ENCODE measurements around the gene CDKAL1.
A peak's percentile ranks its signal among the peaks of the same experiment; 100 is the strongest.

CDKAL1 gene

GRCh38 chr6:21005816-21006570 lies 471.7 kb downstream of the CDKAL1 start:
- Histone ChIP-seq H3K9me3 (no peaks in the 10 kb centered on the region), H3K27me3 (no peaks in the 10 kb centered on the region), H3K4me3 (ENCODE audit: low read depth, low read length) (peak overlapping the region; percentile 19; the same call in 1 of the 2 replicates), H3K36me3 (no peaks in the 10 kb centered on the region), H3K4me1 (peaks cover 16% of the 10 kb centered on the region)
- no peak for TF ChIP-seq CTCF (IDR thresholded peaks at IDR 0.05; ENCODE audit: low read depth, low read length)
- DNase-seq, result peak; percentile 45

- H3K9me3 ChIP-seq, result no peaks in the 10 kb centered on the region
- TF ChIP-seq CTCF (IDR thresholded peaks at IDR 0.05; ENCODE audit: low read depth, low read length), result peak; percentile 28; the same call in 1 of the 2 replicates
- H3K36me3 ChIP-seq, result no peaks in the 10 kb centered on the region
- DNase-seq, result no peak
- H3K27me3 ChIP-seq, result no peaks in the 10 kb centered on the region
- H3K4me1 ChIP-seq, result no peaks in the 10 kb centered on the region
- no peak overlapping the region for H3K4me3 ChIP-seq (ENCODE audit: low read depth, low read length)
These were observed 485.4 kb downstream of the CDKAL1 start for GRCh38 chr6:21019614-21020013.

GRCh38 chr6:21022343-21023107 lies 488.3 kb downstream of the CDKAL1 start:
- H3K36me3 ChIP-seq, result no peaks in the 10 kb centered on the region
- H3K4me3 ChIP-seq (ENCODE audit: low read depth, low read length), result no peak overlapping the region
- DNase-seq, result no peak
- no peaks in the 10 kb centered on the region; the same call in 1 of the 2 replicates for H3K4me1 ChIP-seq
- no peaks in the 10 kb centered on the region for H3K9me3 ChIP-seq
- no peaks in the 10 kb centered on the region for H3K27me3 ChIP-seq
- TF ChIP-seq CTCF (IDR thresholded peaks at IDR 0.05; ENCODE audit: low read depth, low read length), result no peak

- Histone ChIP-seq H3K4me3 (ENCODE audit: low read depth, low read length) (no peak overlapping the region), H3K4me1 (no peaks in the 10 kb centered on the region; the same call in 1 of the 2 replicates), H3K9me3 (no peaks in the 10 kb centered on the region), H3K36me3 (no peaks in the 10 kb centered on the region), H3K27me3 (no peaks in the 10 kb centered on the region)
- no peak for DNase-seq
- TF ChIP-seq CTCF (IDR thresholded peaks at IDR 0.05; ENCODE audit: low read depth, low read length), result no peak
These were observed 489.0 kb downstream of the CDKAL1 start for GRCh38 chr6:21023210-21023609.

- Histone ChIP-seq H3K4me1 (no peaks in the 10 kb centered on the region; the same call in 1 of the 2 replicates), H3K4me3 (ENCODE audit: low read depth, low read length) (no peak overlapping the region), H3K9me3 (no peaks in the 10 kb centered on the region), H3K27me3 (no peaks in the 10 kb centered on the region), H3K36me3 (no peaks in the 10 kb centered on the region)
- no peak for TF ChIP-seq CTCF (IDR thresholded peaks at IDR 0.05; ENCODE audit: low read depth, low read length)
- no peak for DNase-seq
These were observed 490.4 kb downstream of the CDKAL1 start for GRCh38 chr6:21024616-21025015.

Data from BE2C (cell line).